Heart left ventricle (tissue), 16 donors: ENCODE measurements around the gene GCG. TPM values are rescaled to one million over a fixed set of nuclear protein-coding genes. Genes with fewer than 3 reads are reported as not detected.

Experiments used
- ATAC-seq, 4 donors: fragments of 200-7000 bp; cut with Tn5 transposase; one replicate each; pipeline ENCODE4 v1.9.1; 2020 to 2022; ENCODE audit warnings: moderate library complexity in 4 of 4, mild to moderate bottlenecking in 3 of 4, moderate number of reproducible peaks in 1 of 4
- DNase-seq, 5 donors: peaks; one replicate each; pipeline ENCODE4 v3.0.0-alpha.2; 2020
- H3K27ac ChIP-seq, 12 donors: fragments of 200-600 bp; sonication (generic) in 4 of 12; one replicate each; pipeline versions ENCODE4 v1.5.0 to v1.8.0; 2016 to 2022; ENCODE audit warnings: mild to moderate bottlenecking in 2 of 12
- H3K27me3 ChIP-seq, 9 donors: fragments of 200-600 bp; sonication (generic) in 2 of 9; one replicate each; pipeline versions ENCODE4 v1.5.1 to v1.8.0; 2016 to 2022; ENCODE audit warnings: mild to moderate bottlenecking in 3 of 9
- H3K36me3 ChIP-seq, 9 donors: fragments of 200-600 bp; sonication (generic) in 2 of 9; one replicate each; pipeline versions ENCODE4 v1.5.0 to v1.8.0; 2018 to 2022; ENCODE audit warnings: mild to moderate bottlenecking in 2 of 9
- H3K4me1 ChIP-seq, 12 donors: fragments of 200-600 bp; sonication (generic) in 4 of 12; one replicate each; pipeline versions ENCODE4 v1.5.0 to v1.8.0; 2016 to 2022; ENCODE audit warnings: mild to moderate bottlenecking in 3 of 12
- H3K4me3 ChIP-seq, 12 donors: fragments of 200-600 bp; sonication (generic) in 4 of 12; one replicate each; pipeline versions ENCODE4 v1.5.0 to v1.8.0; 2017 to 2022; ENCODE audit warnings: mild to moderate bottlenecking in 9 of 12, moderate library complexity in 4 of 12
- H3K9me3 ChIP-seq, 12 donors: fragments of 200-600 bp; sonication (generic) in 4 of 12; one replicate each; pipeline versions ENCODE4 v1.5.0 to v1.8.0; 2016 to 2022; ENCODE audit warnings: mild to moderate bottlenecking in 1 of 12
- CTCF ChIP-seq, 12 donors: fragments of 200-600 bp; sonication (generic) in 4 of 12; IDR thresholded peaks; one replicate each; pipeline versions ENCODE4 v1.5.0 to v1.8.0; 2018 to 2022; ENCODE audit warnings: antibody characterized with exemption in 12 of 12, mild to moderate bottlenecking in 5 of 12
- POLR2A ChIP-seq, 2 donors: fragments of 450-650 bp; IDR thresholded peaks; one replicate each; pipeline ENCODE4 v1.6.1; 2017; ENCODE audit warnings: antibody characterized with exemption in 2 of 2, mild to moderate bottlenecking in 2 of 2, moderate library complexity in 2 of 2
- WGBS, 4 donors: extraction: QIAGEN DNeasy Blood & Tissue Kit in 2 of 4; methylation state at CpG; one replicate each; pipeline versions ENCODE4 v1.1.5 to v1.1.7; 2013 to 2018; 5-methylcytosine and 5-hydroxymethylcytosine counted together
- intact Hi-C, 10 donors: fragments of 100-400 bp; cut with DNase I; formaldehyde crosslinking; loops; one replicate each; pipeline versions ENCODE4 v1.11.1 to v1.14.2; 2022
- long read RNA-seq, 3 donors: library from polyadenylated mRNA; unstranded; transcript quantifications; one replicate each; pipeline ENCODE4 v2.0.0, GENCODE V29; 2020 to 2021
- polyA plus RNA-seq, 2 donors: library from polyadenylated mRNA; stranded (reverse); fragments of 200-250 nt; gene quantifications; one replicate each; pipeline ENCODE4 v1.2.3, GENCODE V29; 2013
- total RNA-seq, 9 donors: library from RNA; depleted of rRNA in 2 of 9; stranded (reverse); fragments of >200 nt in 2 of 9; fragmentation: NEBNext Ultra II Directional in 3 of 9; extraction: Animal tissue kit (Norgen Biotek cat#: 25700) in 3 of 9; gene quantifications; one replicate each; pipeline versions ENCODE4 v1.1.0 to v1.2.4, GENCODE V29; 2016 to 2023
- donor health status: ischemic (EF 13 %, LVEDD 7.1; RV severe dilation, severe dysfunction).
- donor health status: healthy with polysubstance abuse.
- donor health status: DM: no; HTN: yes; CAD: no.
- donor health status: DM: no; HTN: no; CAD: no.
- donor health status: ischemic (EF 25% LVEDD 6.9; RV normal size, moderate dysfunction).
- donor health status: ischemic (EF 25% LVEDD 5.7; RV mildly dilated, moderate dysfunction).
- donor health status: healthy.
- donor health status: DM: yes; HTN: yes; CAD: no.
- donor health status: ischemic (EF 35%, LVEDD 5.7; RV mildly dilated, moderate dysfunction).
- donor health status: nonischemic (EF 11% LVEDD 7.7; RV severe dilation, severe dysfunction).
- donor health status: DM: yes; HTN: yes; CAD: no.
- donor health status: PGD.
- donor health status: ischemic (EF 29% LVEDD 5.4; RV normal size, mild dysfunction).
- donor health status: nonischemic (EF 23%, LVEDD 6.1; RV moderate dilation, normal function).

GCG gene
- total RNA-seq: not detected
- polyA plus RNA-seq: not detected
- long read RNA-seq, donor 1: 0 reads
- long read RNA-seq, donor 2: 0 reads
- long read RNA-seq, donor 3: 0 reads

- H3K4me1 ChIP-seq: no peaks in the 10 kb centered on the region
- no peaks in the 10 kb centered on the region for H3K36me3 ChIP-seq
- peaks cover 0 to 9% (median 3%) of the 10 kb centered on the region in 9 donors for H3K27me3 ChIP-seq
- no peak within 1 kb of the TSS for H3K27ac ChIP-seq
- no peaks in the 10 kb centered on the region for H3K9me3 ChIP-seq
- WGBS, 4 donors: 88 to 95% (median 93%) methylated on average over 3 of the region's 3 CpGs
- intact Hi-C loops: loop anchor here in 2 of 10 donors (2.0 kb wide), 2 partner anchors 147 to 149 kb away; no protein-coding TSS in a partner anchor
- ATAC-seq (no peak), DNase-seq (no peak)
- TF ChIP-seq POLR2A (IDR thresholded peaks at IDR 0.05): no peak
- no peak for TF ChIP-seq CTCF (IDR thresholded peaks at IDR 0.05)
- no peak within 1 kb of the TSS for H3K4me3 ChIP-seq
These were observed at the start of gene GCG for GRCh38 chr2:162152147-162152546. GCG (minus strand) TSS chr2:162152247; CDS start chr2:162149178, 3,069 bp downstream.

DNA sequence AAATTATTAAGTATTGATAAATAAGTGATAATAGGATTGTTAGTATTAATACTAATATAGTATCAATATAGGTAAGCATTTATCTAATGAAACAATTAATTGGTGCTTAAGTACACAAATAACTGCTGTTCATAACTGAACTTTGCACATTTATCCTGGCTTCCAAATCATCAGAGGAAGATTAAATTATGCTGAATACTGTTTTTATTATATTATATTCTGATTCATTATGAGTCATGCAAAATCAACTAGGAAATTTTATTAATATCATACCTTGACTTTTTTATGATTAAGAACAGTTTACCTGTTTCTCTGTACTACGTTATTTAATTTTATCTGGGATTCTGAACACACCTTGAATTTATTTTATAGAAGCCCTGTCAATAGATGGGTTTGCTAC lies 48.6 kb upstream of the GCG start:
- no peak for TF ChIP-seq CTCF (IDR thresholded peaks at IDR 0.05)
- TF ChIP-seq POLR2A (IDR thresholded peaks at IDR 0.05): no peak
- Histone ChIP-seq H3K27ac (no peak overlapping the region), H3K4me3 (no peak overlapping the region), H3K4me1 (no peaks in the 10 kb centered on the region), H3K9me3 (no peaks in the 10 kb centered on the region), H3K36me3 (peaks cover 0 to 48% (median 6%) of the 10 kb centered on the region in 9 donors), H3K27me3 (no peaks in the 10 kb centered on the region)
- no peak for ATAC-seq
- 80 to 96% (median 92%) methylated on average over 1 of the region's 1 CpG for WGBS, 4 donors
- no peak for DNase-seq
- intact Hi-C loops: no loop called here

GRCh38 chr2:162199913-162200312 lies 47.9 kb upstream of the GCG start:
- ATAC-seq (no peak), DNase-seq (no peak)
- no peaks in the 10 kb centered on the region for H3K27me3 ChIP-seq
- H3K4me1 ChIP-seq: no peaks in the 10 kb centered on the region
- TF ChIP-seq CTCF (IDR thresholded peaks at IDR 0.05): no peak
- no peak for TF ChIP-seq POLR2A (IDR thresholded peaks at IDR 0.05)
- H3K4me3 ChIP-seq: no peak overlapping the region
- H3K9me3 ChIP-seq: no peaks in the 10 kb centered on the region
- intact Hi-C loops: no loop called here
- WGBS, 4 donors: 62 to 67% (median 63%) methylated on average over 1 of the region's 1 CpG
- peaks cover 0 to 48% (median 6%) of the 10 kb centered on the region in 9 donors for H3K36me3 ChIP-seq
- H3K27ac ChIP-seq: no peak overlapping the region

DNA sequence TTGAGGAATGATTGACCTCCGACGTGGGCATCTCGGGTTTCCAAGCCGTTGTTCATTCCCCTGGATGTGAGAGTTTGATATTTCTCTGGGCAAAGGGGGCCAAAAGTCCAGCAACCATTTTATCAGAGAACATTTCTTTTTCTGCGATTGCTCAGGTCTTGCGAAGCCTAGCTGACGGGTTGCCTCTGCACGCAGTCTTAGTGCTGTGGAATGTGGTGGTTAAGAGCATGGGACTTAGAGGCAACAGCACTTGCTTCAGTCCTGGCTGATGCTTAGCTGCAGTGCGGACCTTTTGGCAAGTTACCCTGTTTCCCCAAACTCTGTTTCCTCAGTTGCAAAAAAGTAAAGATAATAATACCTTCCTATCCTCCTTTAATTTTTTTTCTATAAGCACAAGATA lies 46.2 kb upstream of the GCG start:
- no peaks in the 10 kb centered on the region for H3K9me3 ChIP-seq
- H3K36me3 ChIP-seq: peaks cover 0 to 39% (median 6%) of the 10 kb centered on the region in 9 donors
- H3K4me3 ChIP-seq: no peak overlapping the region
- DNase-seq (no peak), ATAC-seq (no peak)
- no peak overlapping the region for H3K27ac ChIP-seq
- WGBS, 4 donors: 78 to 91% (median 81%) methylated on average over 9 of the region's 9 CpGs
- no peaks in the 10 kb centered on the region for H3K27me3 ChIP-seq
- no peaks in the 10 kb centered on the region for H3K4me1 ChIP-seq
- no peak for TF ChIP-seq CTCF (IDR thresholded peaks at IDR 0.05)
- intact Hi-C loops: no loop called here
